Measurements from ENCODE around the gene OR2C1.

DNA sequence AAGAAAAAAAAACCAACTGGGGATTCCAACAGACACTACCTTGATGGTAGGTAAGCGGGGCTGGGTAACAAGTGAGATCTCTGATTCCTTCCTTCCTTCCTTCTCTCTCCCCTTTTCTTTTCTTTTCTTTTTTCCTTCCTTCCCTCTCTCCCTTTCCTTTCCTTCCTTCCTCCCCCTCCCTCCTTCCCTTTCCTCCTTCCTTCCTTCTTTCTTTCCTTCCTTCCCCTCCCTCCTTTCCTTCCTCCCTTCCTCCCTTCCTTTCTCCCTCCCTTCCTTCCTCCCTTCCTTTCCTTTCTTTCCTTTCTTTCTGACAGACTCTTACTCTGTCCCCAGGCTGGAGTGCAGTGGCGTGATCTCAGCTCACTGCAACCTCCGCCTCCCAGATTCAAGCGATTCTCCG, 20.0 kb downstream of the OR2C1 start:
- TF ChIP-seq, protein P1, sequence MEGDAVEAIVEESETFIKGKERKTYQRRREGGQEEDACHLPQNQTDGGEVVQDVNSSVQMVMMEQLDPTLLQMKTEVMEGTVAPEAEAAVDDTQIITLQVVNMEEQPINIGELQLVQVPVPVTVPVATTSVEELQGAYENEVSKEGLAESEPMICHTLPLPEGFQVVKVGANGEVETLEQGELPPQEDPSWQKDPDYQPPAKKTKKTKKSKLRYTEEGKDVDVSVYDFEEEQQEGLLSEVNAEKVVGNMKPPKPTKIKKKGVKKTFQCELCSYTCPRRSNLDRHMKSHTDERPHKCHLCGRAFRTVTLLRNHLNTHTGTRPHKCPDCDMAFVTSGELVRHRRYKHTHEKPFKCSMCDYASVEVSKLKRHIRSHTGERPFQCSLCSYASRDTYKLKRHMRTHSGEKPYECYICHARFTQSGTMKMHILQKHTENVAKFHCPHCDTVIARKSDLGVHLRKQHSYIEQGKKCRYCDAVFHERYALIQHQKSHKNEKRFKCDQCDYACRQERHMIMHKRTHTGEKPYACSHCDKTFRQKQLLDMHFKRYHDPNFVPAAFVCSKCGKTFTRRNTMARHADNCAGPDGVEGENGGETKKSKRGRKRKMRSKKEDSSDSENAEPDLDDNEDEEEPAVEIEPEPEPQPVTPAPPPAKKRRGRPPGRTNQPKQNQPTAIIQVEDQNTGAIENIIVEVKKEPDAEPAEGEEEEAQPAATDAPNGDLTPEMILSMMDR (IDR thresholded peaks at IDR 0.05) = no peak
- TF ChIP-seq POLR2A (IDR thresholded peaks at IDR 0.05) = no peak

Data from body of pancreas (tissue), 4 donors.